Body of pancreas (tissue), 4 donors: Measurements from ENCODE around the gene MFSD12.

Experiments used
- CTCF ChIP-seq, 7 experiments: fragments of 450-650 bp in 4 of 7; fragments of 200-600 bp in 3 of 7; sonication (generic) in 3 of 7; IDR thresholded peaks; one replicate each; pipeline ENCODE4 v1.5.1; 2016 to 2019; ENCODE audit warnings: antibody characterized with exemption in 7 of 7
- POLR2A ChIP-seq, 3 donors: fragments of 450-650 bp; IDR thresholded peaks; one replicate each; pipeline ENCODE4 v1.6.1; 2016; ENCODE audit warnings: antibody characterized with exemption in 3 of 3, mild to moderate bottlenecking in 2 of 3

GRCh38 chr19:3503036-3503572 is 54.3 kb downstream of the MFSD12 start:
- TF ChIP-seq CTCF (IDR thresholded peaks at IDR 0.05) (no peak), POLR2A (IDR thresholded peaks at IDR 0.05) (no peak)
